Stimulated activated CD4-positive, alpha-beta T cell treated with anti-CD3 and anti-CD28 coated beads, TNF-alpha, amount 100 ng/mL, for 48 hours (primary cell): ENCODE results near the gene MNX1.

ENCODE experiments used
- DNase-seq, 3 donors: peaks; one replicate each; pipeline ENCODE4 v3.0.0-alpha.2; 2020; ENCODE audit warnings: low read depth in 3 of 3

MNX1 gene

DNA sequence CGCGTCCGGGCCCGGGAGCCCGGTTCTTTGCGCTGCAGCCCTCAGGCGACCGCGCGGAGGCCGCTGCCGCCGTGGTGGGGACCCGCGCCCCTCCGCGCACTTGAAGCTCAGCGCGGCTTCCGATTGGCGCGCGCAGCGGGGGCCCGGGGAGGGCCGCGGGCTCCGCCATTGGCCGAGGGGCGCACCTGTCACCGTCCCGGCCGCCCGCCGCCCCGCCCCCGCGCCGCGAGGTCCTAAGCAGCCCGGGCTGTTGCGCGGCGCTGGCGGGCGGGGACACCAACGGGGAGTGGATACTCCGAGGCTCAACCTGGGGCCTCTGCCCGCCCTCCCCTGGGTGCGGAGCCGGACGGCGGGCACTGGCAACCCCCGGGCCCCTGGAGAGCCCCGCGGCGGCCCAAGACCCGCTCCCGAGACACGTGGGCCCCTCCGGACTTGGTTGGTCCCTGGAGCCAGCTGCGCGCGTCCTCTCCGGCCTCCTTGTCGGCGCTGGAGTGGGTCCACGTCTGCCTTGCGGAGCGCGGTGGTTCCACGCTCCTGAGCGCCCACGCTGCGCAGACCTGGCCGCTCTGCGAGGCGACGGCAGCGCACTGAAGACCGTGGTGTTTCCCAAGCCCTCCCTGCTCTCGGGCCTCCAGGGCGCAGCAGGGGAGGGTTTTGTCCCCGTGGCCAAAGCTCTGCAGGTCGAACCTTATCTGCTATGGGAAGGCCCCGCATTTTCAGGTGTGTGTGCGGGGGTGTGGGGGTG lies at the start of gene MNX1:
Gene MNX1, minus strand, starts transcription at position 76 of the 745 bp plus-strand sequence. CDS start 313 bp downstream, outside the sequence.
- DNase-seq = peak in 1 of 3 donors; percentile 17

GRCh38 chr7:157059534-157059933 lies 49.1 kb upstream of the MNX1 start:
- no peak for DNase-seq

- DNase-seq = no peak
Measured at GRCh38 chr7:157058701-157059100, 48.2 kb upstream of the MNX1 start.

- DNase-seq = no peak
Measured at GRCh38 chr7:157058068-157058467, 47.6 kb upstream of the MNX1 start.

DNA sequence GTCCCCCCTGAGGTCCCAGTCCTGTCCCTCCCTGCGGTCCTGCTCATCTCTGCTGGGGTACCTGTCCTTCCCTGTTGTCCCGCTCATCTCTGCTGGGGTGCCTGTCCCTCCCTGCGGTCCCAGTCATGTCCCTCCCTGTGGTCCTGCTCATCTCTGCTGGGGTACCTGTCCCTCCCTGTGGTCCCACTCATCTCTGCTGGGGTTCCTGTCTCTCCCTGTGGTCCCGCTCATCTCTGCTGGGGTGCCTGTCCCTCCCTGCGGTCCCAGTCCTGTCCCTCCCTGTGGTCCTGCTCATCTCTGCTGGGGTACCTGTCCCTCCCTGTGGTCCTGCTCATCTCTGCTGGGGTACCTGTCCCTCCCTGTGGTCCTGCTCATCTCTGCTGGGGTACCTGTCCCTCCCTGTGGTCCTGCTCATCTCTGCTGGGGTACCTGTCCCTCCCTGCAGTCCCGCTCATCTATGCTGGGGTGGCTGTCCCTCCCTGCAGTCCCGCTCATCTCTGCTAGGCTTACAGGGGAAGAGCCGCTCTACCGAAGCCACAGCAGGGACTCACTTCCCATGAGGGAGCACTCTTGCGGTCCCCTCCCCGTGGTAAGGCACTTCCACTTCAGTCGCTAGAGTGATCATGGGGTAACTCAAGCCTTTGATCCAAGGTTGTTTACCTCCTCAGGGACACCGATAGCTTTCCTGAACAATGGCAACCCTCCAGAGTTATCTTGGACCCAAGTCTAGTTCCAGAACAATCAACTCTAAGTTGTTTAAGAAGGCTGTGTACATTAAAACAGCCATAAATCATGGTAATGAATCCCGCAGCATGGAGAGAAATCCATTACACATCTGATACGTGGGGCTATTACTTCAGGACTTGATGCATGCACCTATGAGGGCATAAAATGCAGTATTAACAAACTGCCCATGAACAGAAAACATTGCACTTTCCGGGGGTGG lies 46.8 kb upstream of the MNX1 start:
- DNase-seq = no peak

GRCh38 chr7:157056246-157056645 lies 45.8 kb upstream of the MNX1 start:
- DNase-seq = no peak

DNA sequence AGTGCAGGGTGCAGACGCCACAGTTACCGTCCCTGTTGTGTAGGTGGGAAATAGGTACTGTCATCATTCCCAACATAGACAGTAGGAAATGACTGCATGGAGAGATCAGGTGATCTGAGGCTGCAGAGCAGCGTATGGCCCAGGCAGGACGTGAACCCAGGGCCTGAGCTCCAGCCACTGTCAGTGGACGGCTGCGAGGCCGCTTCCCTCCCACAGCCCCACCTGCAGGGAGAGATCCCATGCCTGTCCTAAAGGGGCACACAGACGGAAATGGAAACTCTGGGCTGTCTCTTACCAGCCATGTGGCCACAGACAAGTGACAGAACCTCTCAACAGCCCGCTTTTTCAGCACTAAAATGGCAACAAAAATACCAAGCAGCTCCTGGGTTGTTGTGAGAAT lies 44.5 kb upstream of the MNX1 start:
- no peak for DNase-seq

DNA sequence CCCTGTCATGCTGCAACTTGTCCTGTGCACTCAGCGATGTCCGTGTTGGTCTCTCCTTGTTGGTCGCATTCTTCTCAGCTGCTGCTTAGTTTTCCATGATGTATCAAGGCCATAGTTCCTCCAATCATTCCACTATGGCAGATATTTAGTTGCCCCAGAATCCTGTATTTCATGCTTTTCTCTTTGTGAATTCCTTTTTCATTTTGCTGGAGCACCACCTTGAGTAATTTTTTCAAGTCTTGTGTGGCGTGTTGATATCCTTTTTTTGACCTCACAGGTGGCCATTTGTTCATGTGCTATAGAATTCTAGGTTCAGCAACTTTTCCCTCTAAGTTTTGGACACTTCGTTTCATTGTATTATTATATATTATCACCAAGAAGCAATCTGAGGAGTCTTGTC lies 42.7 kb upstream of the MNX1 start:
- no peak for DNase-seq

DNA sequence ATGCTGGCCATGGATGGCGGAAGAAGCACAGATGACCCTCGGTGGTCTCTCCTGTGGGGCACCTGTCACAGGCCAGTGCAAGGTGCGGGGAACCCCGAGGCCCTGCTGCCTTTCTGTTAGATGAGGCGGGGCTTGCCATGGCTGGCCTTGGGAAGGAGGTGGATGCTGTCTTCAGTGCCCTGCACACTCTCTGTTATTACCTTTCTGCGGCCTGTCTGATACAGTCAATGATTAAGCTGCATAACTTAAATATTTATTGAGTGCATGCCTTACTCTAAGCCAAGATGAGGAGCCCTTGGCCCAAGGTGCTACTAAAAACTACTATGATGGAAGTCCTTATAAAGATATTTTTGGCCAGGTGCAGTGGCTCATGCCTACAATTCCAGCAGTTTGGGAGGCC lies 36.7 kb upstream of the MNX1 start:
- DNase-seq = no peak

DNA sequence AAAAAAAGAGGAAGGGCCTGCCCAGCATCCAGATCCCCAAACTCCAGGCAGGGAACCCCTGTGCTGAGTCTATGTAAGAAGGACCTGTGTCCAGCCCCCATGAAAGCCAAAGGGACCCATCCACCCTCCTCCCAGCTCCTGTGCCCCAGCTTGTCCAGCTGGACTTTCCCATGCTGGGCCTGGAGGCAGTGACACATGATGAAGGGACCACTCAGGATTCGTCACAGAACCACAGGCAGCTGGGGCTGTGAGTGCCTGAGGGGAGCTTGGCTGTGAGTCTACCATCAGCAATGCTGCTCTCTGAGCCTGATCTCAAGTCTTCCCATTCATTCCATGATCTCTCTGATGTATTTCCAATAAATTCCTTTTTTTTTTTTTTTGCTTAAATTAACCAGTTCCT lies 36.2 kb upstream of the MNX1 start:
- DNase-seq = no peak

DNA sequence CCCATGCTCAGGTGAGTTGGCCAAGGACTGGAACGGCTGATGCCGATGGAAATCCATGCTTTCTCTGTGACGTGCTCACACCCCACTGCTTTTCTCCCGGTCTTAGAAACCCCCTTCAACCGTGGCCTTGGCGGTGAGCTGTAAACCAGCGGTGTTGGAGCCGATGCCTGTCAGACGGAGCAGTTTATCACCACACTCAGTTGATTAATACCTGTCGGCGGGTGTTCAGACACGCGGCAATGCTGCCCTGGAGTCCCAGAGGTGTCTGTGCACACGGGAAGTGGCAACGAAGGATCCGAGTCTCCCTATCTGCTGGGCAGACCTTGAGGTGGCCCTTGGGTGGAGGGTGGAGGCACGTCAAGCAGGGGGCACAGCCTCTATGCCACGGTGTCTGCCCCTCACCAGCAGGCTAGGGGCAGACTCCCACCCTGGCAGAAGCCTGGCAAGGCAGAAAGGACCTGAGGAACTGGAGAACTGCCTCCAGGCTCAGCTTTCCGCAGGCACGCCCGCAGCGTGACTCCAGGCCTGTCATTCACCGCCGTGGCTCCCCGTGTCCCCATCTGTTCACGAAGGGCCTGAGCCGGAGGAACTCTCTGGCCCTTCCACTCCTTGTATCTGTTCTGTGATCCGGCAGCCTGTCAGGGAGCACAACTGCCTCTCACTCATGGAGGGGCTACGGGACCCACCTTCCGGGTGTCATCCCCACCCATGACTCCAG lies 34.6 kb upstream of the MNX1 start:
- no peak for DNase-seq

DNA sequence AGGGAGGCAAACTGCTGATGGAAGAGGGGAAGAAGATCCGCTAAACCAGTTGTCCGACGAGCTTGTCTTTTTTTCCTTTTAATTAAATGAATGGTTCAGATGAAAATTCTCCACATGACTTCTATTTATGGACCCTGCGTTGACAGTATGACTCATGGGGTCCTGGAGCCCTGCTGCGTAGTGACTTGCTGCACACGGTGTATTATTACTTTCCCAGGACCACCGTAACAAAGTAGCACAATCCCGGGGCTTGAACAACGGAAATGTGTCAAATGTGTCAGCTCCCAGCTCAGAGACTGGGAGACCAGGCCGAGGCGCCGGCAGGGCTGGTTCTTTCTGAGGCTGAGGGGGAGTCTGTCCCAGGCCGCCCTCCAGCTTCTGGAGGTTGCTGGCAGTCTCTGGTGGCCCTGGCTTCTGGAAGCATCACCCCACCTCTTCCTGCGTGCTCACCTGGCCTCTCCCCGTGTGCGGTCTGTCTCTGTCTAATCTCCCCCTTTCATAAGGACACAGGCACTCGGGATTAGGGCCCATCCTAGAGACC lies 33.8 kb upstream of the MNX1 start:
- no peak for DNase-seq

- DNase-seq = no peak
Measured at GRCh38 chr7:157043745-157044144, 33.3 kb upstream of the MNX1 start.

GRCh38 chr7:157041514-157042277 lies 31.2 kb upstream of the MNX1 start:
- DNase-seq = no peak

DNA sequence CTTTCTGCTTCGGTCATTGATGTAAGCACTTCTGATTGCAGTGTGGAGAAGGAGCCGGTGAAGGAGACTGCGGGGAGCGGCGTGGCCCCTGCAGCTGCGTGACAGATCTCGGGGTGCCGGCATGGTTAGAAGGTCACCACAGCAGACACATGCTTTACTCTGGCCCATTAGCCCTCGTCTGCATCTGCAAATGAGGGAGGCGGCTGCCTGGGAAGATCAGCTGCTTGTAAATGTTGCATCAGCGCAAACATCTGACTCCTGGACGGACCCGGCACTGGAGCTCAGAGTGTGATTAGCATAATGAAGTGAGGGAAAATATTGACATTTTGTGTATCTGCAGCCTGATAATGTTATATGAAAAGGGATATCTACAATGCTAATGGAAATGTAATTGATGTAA lies 30.5 kb upstream of the MNX1 start:
- DNase-seq = no peak

- DNase-seq = no peak
Measured at GRCh38 chr7:157037635-157038034, 27.2 kb upstream of the MNX1 start.

DNA sequence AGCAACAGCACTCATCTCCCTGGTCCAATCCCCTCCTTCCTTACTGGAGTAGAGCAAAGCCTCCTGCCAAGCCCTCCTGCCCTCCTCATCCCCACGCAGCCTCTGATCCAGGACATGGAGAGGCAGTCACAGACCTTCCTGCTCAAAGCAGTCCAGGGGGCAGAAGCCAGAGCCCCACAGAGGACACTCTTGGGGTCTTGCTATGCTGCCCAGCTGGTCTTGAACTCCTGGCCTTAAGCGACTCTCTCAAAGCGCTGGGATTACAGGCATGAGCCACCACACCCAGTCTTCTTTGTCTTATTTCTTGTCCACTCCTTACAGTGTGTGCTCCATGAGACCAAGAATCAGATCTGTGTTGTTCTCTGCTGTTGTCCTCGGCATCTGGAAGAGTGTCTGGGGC lies 26.6 kb upstream of the MNX1 start:
- no peak for DNase-seq

- DNase-seq = no peak
Measured at GRCh38 chr7:157035979-157036378, 25.5 kb upstream of the MNX1 start.

DNA sequence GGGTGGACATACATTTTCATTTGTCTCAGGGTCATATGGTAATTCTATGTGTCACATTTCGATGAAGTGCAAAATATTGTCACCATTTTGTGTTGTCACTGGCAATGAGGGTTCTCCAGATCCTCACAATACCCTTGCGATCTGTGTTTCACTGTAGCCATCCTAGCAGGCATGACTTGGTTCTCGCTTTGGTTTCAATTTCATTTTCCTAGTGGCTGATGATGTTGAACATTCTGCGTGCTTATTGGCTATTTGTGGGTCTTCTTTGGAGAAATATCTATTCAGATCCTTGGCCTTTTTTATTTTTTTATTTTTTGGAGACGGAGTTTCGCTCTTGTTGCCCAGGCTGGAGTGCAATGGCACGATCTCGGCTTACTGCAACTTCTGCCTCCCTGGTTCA lies 24.8 kb upstream of the MNX1 start:
- DNase-seq = no peak

DNA sequence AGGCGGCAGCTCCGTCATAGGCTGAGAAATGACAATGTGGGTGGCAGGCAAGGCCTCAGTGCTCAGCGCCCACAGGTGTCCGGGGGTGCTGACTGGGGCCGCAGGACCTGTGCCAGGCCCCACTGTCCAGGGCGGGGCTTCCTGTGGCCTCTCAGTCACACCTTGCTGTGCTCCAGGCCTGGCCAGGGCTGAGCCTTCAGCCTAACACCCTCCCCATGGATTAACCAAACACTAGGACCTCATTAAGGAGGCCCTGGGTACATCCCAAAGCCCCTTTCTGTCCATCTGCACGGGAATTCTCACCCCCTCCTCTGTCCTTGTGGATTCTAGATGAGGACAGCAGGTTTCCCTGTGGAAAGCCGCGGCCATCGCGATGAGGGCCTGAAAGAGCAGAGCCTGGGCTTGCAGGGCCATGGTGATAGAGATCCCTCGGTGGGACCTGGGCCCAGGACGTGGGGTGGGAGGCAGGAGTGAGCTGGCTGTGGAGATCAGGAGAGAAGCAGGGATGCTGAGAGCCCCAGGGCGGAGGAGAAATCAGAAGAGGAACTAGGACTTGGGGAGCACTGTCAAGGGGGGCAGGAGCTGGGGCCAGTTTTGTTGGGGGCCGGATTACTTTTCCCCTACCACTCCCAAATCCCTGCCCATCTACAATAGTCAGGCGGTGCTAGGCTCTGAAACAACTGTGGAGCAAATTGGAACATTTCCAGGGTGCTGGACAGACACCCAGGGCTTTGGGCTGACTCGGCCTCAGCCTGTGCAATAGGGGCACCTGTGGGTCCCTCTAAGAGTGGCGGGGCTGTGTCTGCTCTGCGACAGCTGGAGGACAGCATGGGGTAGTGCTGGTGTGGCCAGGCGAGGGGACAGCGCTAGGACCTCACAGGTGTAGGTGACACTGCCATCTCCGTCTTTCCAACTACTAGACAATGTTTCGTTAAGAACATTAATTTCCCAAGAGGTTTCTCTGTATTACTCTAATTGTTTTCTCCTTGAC lies 23.3 kb upstream of the MNX1 start:
- no peak for DNase-seq
